NCI-H526 (cell line): ENCODE results near the gene TMCC1.
"Not testable (repeated sequence)": the region's sequence is repeated elsewhere in the genome, so short reads cannot be mapped to it uniquely, and the experiment has no call there.

Experiments used
- DNase-seq, 2 experiments: peaks; one replicate each; lab custom pipeline; 2025; lab: John Stamatoyannopoulos, UW

The TMCC1 gene

GRCh38 chr3:129836381-129837064, 57.0 kb downstream of the TMCC1 start:
- no peak for DNase-seq

- DNase-seq, result no peak
Measured at GRCh38 chr3:129835198-129835597, 58.3 kb downstream of the TMCC1 start.

- DNase-seq, result no peak
Measured at GRCh38 chr3:129834580-129834979, 58.9 kb downstream of the TMCC1 start.

- not testable (repeated sequence) for DNase-seq
Measured at GRCh38 chr3:129831942-129832341, 61.6 kb downstream of the TMCC1 start.

GRCh38 chr3:129831503-129831902, 62.0 kb downstream of the TMCC1 start:
- no peak for DNase-seq

- DNase-seq, result peak; percentile 23 to 70
Measured at GRCh38 chr3:129829640-129830039, 63.9 kb downstream of the TMCC1 start.

GRCh38 chr3:129827765-129828164, 65.7 kb downstream of the TMCC1 start:
- DNase-seq, result no peak

GRCh38 chr3:129824926-129825541, 68.5 kb downstream of the TMCC1 start:
- peak; percentile 54 to 65 for DNase-seq

GRCh38 chr3:129822679-129823078, 70.8 kb downstream of the TMCC1 start:
- DNase-seq, result no peak

- DNase-seq, result no peak
Measured at GRCh38 chr3:129822241-129822640, 71.3 kb downstream of the TMCC1 start.

GRCh38 chr3:129820587-129820986, 72.9 kb downstream of the TMCC1 start:
- DNase-seq, result no peak

- no peak for DNase-seq
Measured at GRCh38 chr3:129812589-129812988, 80.9 kb downstream of the TMCC1 start.

- DNase-seq, result no peak
Measured at GRCh38 chr3:129809297-129809696, 84.2 kb downstream of the TMCC1 start.

GRCh38 chr3:129796146-129796545, 97.4 kb downstream of the TMCC1 start:
- peak in 1 of 2 experiments; percentile 34 for DNase-seq

- DNase-seq, result peak; percentile 62 to 83
Measured at GRCh38 chr3:129795186-129796010, 98.1 kb downstream of the TMCC1 start.

GRCh38 chr3:129794311-129795185, 99.0 kb downstream of the TMCC1 start:
- peak; percentile 53 to 83 for DNase-seq

- peak in 1 of 2 experiments; percentile 44 for DNase-seq
Measured at GRCh38 chr3:129793942-129794310, 99.6 kb downstream of the TMCC1 start.

GRCh38 chr3:129793319-129793718, 100.2 kb downstream of the TMCC1 start:
- peak in 1 of 2 experiments; percentile 40 for DNase-seq

- no peak for DNase-seq
Measured at GRCh38 chr3:129783470-129783869, 110.0 kb downstream of the TMCC1 start.

- DNase-seq, result no peak
Measured at GRCh38 chr3:129778871-129779270, 114.6 kb downstream of the TMCC1 start.

GRCh38 chr3:129777806-129778205, 115.7 kb downstream of the TMCC1 start:
- DNase-seq, result no peak

GRCh38 chr3:129775870-129776269, 117.6 kb downstream of the TMCC1 start:
- no peak for DNase-seq
